Sigmoid colon (tissue), 4 donors: Measurements from ENCODE around the gene ELF3.

Experiments used
- CTCF ChIP-seq, 4 experiments: fragments of 450-650 bp in 3 of 4; fragments of 200-600 bp in 1 of 4; IDR thresholded peaks; one replicate each; pipeline ENCODE4 v1.5.1; 2016 to 2019; ENCODE audit warnings: antibody characterized with exemption in 4 of 4, mild to moderate bottlenecking in 3 of 4, moderate library complexity in 2 of 4
- POLR2A ChIP-seq, 2 donors: fragments of 450-650 bp; IDR thresholded peaks; one replicate each; pipeline ENCODE4 v1.6.1; 2016; ENCODE audit warnings: antibody characterized with exemption in 2 of 2, mild to moderate bottlenecking in 2 of 2, moderate library complexity in 2 of 2
- POLR2AphosphoS5 ChIP-seq, 4 donors: sonication (generic); formaldehyde crosslinking; IDR thresholded peaks; one replicate each; pipeline ENCODE4 v1.6.1; 2017; ENCODE audit warnings: antibody characterized with exemption in 4 of 4

- no peak for TF ChIP-seq CTCF (IDR thresholded peaks at IDR 0.05)
- TF ChIP-seq POLR2A (IDR thresholded peaks at IDR 0.05): no peak
- no peak for TF ChIP-seq POLR2AphosphoS5 (IDR thresholded peaks at IDR 0.05)
These were observed 50.7 kb downstream of the ELF3 start for GRCh38 chr1:202061055-202061454.
